Measurements from ENCODE around the gene GPR153. TPM values are rescaled to one million over a fixed set of nuclear protein-coding genes. Genes with fewer than 3 reads are reported as not detected.

Gene GPR153
- 2.3 and 17.2 TPM in 2 replicates for total RNA-seq (ENCODE audit: low replicate concordance)

DNA sequence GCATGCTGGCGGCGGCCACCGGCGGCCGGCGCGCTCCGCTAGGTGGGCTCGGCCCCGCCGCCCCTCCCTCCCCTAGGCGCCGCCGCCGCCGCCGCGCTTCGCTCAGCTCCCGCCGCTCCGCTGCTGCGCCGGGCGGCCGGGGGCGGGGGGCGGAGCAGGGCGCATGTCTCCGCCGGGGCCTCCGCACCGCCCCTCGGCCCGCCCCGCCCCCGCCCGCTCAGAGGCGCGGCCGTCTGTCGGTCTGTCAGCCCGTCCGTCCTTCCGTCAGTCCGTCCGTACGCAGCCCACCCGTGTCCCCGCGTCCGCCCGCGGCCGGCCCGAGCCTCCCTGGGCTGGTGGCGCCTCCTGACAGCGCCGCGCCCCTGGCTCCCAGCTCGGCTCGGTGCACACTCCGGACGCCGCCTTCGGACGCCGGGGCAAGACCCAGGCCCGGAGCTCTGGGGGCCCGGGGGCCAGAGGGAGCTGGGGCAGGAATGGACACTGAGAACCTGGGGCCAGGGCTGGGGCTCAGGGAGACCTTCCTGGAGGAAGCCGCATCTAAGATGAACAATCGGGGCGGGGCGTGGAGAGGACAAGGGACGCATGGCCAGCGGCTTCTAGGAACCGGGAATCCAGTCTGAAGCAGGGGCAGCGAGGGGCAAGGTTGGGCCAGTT is at the start of gene GPR153:
GPR153 (minus strand) TSS at position 138 of the 654 bp plus-strand sequence. CDS start 6,193 bp downstream, outside the sequence.

DNA sequence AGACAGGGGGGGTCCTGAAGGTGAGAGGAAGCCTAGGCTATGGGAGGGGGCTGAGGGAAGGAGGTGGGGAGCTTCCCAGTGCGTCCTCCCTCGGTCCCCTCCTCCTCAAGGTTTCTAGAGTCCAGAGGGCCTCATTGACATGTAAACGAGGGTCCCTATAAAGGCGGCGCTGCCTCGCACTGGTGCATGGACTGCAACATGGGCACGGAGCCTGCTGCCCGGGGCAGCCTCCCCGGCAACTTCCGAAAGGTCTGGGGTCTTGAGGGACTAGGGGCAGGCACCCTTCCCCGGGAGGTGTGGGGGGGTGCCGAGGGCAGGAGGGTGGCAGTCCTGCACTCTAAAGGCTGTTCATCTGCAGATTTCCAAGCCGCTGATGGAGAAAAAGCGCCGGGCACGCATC is 16.9 kb downstream of the GPR153 start, which contains the start of gene HES3:
HES3 (plus strand) TSS at position 187 of the 400 bp plus-strand sequence; CDS start at position 374, 187 bp downstream.

DNA sequence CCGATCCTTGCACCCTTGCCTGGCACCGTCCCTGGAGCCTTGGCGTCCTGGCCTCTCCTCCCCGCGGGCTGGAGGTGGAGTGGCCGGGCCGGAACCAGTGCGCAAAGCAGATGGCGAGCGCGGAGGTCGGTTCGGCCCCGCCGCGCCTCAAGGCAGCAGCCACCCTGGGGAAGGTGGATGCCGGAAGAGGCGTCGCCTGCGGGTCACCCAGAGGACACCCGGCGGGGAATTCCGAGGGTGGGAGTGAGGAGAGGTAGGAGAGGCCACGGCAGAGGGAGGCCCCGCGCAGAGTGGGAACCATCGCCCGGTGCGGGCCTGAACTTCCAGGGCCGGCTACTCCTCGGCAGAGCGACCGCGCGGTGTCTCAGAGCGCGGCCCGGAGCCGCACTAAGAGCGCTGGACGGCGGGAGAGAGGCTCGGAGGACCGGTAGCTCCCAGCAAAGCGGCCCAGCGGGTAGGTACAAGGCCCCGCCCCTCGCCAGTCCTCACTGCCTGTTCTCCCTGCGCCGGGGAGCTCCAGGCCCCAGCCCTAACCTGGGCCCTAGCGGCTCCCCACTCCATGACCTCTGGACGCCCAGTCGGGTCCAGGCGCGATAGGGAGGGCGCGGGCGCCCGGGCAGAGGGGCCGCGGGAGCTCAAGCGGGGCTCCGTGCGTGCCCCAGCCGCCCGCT is 54.9 kb downstream of the GPR153 start, which contains the start of gene RNF207:
RNF207 (plus strand) TSS at position 271 of the 671 bp plus-strand sequence. CDS start 417 bp downstream, outside the sequence.

DNA sequence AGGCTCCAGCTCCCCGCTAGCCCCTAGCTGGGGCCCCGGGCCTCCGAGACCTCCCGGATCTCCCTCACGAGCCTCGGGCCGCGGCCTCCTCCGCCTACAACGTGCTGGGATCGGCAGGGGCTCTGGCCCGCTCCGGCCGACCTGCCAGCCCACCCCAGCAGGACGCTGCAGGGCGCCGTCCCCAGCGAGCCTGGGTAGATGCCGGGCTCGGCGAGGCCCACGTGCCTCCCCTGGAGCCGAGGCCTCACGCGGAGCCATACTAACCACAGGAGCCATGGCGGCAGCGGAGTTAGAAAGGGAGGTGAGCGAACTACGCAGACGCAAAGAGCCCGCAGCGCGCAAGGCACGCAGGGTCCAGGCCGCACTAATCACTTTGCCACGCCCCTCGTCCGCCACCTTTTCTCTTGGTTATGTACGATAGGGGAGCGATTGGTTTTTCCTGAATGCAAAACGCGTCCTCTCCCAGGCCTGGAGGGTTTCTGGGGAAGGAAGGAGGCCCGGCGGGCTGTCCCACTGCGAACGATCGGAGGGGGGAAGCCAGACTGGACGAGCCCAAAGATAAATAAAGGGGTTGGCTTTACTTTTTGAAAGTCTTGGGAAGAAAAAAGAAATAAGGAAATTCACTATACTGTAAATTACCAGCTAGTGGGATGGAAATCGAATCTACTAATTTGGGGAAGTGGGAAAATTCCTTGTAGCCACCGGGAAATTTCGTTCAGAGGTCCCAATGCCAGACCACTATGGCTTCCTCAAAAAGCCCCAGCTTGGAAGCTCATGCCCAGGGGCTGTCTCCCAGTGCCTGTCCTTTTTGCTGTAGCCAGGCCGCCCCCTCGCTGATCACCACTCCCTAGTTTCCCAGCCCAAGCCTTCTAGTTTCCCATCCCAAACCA is 61.4 kb downstream of the GPR153 start, which contains the start of gene RPL22:
RPL22 (minus strand) TSS at position 298 of the 890 bp plus-strand sequence; CDS start at position 276, 22 bp downstream.

Other genes starting within 250 kb of the GPR153 start
- gene KCNAB2, start 215.2 kb downstream of the GPR153 start, total RNA-seq (ENCODE audit: low replicate concordance): 2.9 and 5.0 TPM in 2 replicates
- 0.15 TPM in 1 of 2 replicates, not detected in the other for gene CHD5, start 80.8 kb downstream of the GPR153 start, total RNA-seq (ENCODE audit: low replicate concordance)
- 95.9 and 176 TPM in 2 replicates for gene RPL22, start 61.5 kb downstream of the GPR153 start, total RNA-seq (ENCODE audit: low replicate concordance)
- 4.6 and 22.5 TPM in 2 replicates for gene RNF207, start 55.0 kb downstream of the GPR153 start, total RNA-seq (ENCODE audit: low replicate concordance)
- gene ICMT, start 25.1 kb downstream of the GPR153 start, total RNA-seq (ENCODE audit: low replicate concordance): 54.0 and 59.0 TPM in 2 replicates
- gene HES3, start 16.9 kb downstream of the GPR153 start, total RNA-seq (ENCODE audit: low replicate concordance): not detected in 2 replicates
- 20.0 and 77.3 TPM in 2 replicates for gene ACOT7, start 132.7 kb upstream of the GPR153 start, total RNA-seq (ENCODE audit: low replicate concordance)
- 0.12 and 4.1 TPM in 2 replicates for gene HES2, start 158.8 kb upstream of the GPR153 start, total RNA-seq (ENCODE audit: low replicate concordance)
- under 0.01 TPM in 1 of 2 replicates, not detected in the other for gene ESPN, start 163.7 kb upstream of the GPR153 start, total RNA-seq (ENCODE audit: low replicate concordance)
- gene TNFRSF25, start 205.1 kb upstream of the GPR153 start, total RNA-seq (ENCODE audit: low replicate concordance): 2.6 and 9.4 TPM in 2 replicates
- gene PLEKHG5, start 230.6 kb upstream of the GPR153 start, total RNA-seq (ENCODE audit: low replicate concordance): 7.0 and 36.6 TPM in 2 replicates

All from smooth muscle cell of the coronary artery (primary cell).